Cardiac fibroblast (primary cell): Measurements from ENCODE around the gene GPR107.

Experiments
- DNase-seq, 2 donors: peaks; one replicate each; pipeline versions ENCODE4 v3.0.0 to v3.0.0-alpha.2; 2010; ENCODE audit warnings: low read depth in 2 of 2
- H3K4me3 ChIP-seq, 2 donors: replicated peaks in 1 of 2; 1 replicate in 1 of 2; 2 replicates in 1 of 2; pipeline ENCODE4 v1.5.1; 2011; ENCODE audit warnings: low read depth in 2 of 2, low read length in 2 of 2, mild to moderate bottlenecking in 2 of 2, moderate library complexity in 1 of 2
- TF ChIP-seq, protein P1 (sequence below): IDR thresholded peaks from one replicate; pipeline ENCODE4 v1.5.1; 2011; ENCODE audit warnings: low read depth, mild to moderate bottlenecking, low read length, inconsistent platforms

The GPR107 gene

DNA sequence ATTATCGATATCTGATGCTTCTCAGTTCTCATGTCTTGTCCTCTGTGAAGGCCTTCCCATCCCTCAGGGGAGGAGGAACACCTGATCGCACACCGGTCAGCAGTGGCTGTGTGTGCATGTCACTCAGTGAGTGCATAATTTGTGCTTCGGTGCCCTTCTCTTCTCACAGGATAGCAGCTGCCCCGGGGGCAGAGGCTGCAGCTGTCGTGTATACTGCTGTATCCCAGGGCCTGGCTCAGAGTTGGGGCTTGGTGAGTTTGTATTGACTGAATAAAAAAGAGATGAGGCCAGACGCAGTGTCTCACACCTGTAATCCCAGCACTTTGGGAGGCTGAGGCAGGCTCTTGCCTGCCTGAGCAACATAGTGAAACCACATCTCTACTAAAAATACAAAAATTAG lies 68.8 kb downstream of the GPR107 start:
- TF ChIP-seq, protein P1, sequence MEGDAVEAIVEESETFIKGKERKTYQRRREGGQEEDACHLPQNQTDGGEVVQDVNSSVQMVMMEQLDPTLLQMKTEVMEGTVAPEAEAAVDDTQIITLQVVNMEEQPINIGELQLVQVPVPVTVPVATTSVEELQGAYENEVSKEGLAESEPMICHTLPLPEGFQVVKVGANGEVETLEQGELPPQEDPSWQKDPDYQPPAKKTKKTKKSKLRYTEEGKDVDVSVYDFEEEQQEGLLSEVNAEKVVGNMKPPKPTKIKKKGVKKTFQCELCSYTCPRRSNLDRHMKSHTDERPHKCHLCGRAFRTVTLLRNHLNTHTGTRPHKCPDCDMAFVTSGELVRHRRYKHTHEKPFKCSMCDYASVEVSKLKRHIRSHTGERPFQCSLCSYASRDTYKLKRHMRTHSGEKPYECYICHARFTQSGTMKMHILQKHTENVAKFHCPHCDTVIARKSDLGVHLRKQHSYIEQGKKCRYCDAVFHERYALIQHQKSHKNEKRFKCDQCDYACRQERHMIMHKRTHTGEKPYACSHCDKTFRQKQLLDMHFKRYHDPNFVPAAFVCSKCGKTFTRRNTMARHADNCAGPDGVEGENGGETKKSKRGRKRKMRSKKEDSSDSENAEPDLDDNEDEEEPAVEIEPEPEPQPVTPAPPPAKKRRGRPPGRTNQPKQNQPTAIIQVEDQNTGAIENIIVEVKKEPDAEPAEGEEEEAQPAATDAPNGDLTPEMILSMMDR = no peak
- no peak overlapping the region for H3K4me3 ChIP-seq

DNA sequence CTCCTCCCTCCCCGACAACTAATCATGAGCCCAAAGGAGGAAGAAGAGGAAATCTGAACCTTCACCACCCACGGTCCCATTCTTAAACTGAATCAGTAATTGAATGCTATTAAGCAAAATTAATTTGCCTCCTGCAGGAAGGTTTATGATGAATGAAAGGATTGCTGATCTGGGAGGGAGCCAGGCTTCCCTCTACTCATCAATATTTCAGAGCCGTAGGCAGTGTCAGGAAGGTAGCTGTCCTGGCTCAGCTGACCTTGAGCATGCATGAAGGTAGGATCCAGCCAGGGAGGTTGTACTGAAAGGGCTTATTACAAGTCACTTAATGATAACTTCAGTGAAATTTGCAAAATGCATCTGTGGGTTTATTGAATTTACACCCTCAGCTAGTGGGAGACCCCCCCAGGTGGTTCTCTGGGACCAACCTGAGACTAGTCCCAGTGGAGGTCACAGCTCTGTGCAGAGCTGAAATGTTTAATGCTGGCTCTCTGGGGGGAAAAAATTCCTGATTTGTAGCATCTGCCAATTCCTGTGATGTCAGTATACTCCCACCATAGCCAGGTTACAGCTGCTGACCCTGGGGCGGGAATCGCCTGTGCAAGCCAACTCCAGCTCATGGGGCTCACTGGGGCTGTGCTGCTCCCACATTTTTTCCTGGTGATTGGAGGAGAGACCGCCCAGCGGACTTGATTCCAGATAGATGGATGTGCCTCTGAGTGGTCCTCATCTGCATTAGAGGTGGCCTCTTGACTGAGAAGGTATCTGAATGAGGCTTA lies 70.6 kb downstream of the GPR107 start:
- H3K4me3 ChIP-seq = no peak overlapping the region
- DNase-seq = no peak
- TF ChIP-seq, protein P1 = no peak

More for the DNA sequence above, 68.8 kb downstream of the GPR107 start:
- DNase-seq = no peak

DNA sequence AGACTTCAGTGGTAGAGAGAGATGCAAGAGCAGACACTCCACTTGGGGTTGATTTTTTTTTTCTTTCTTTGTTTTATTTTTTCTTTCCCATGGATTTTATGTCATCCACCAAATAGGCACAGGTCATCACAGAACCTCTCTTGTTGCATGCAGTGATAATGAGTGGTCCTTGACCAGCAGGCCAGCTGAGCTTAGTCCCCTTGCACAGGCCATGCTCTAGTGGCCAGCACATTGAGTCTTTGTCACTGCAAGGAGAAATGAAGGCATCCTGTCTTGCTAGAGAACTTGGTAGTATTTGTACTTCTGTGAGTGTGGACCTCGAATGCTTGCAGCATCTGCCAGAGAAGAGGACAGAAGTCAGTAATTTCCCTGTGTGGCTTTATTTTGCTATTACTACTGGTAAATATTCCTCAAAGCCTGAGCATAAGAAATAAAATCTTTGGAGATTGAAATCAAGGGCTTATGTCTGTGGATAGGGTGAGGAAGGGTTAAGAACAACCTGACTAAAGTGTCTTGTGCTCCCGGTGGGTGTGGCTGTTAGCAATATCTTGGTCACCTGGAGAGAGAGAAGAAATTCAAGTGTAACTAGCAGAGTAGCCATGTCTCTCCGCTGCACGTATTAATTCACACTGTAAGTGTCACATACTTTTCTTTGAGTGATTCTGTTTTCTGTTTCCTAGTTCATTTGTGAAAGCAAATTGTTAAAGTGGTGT lies 73.2 kb downstream of the GPR107 start:
- no peak overlapping the region for H3K4me3 ChIP-seq
- TF ChIP-seq, protein P1 = no peak
- DNase-seq = no peak

DNA sequence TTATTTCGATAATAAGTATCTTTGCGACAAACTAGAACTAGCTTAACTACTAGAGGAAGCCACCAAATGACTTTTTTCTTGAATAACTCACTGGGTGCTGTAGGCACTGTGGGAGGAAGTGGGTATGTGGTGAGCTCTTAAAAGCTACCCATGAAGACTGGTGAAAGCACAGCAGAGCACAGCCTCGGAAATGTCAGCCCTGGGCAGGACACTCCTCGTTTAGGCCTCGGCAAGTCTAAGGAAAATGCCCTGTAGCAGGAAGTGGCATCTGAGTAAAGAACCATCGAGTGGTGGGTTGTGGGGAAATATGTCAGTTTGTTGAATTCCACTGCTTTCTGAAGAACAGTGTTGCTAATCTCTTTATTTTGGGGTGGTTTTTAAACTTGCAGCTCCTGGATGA lies 74.5 kb downstream of the GPR107 start:
- DNase-seq = no peak
- TF ChIP-seq, protein P1 = no peak
- no peak overlapping the region for H3K4me3 ChIP-seq

DNA sequence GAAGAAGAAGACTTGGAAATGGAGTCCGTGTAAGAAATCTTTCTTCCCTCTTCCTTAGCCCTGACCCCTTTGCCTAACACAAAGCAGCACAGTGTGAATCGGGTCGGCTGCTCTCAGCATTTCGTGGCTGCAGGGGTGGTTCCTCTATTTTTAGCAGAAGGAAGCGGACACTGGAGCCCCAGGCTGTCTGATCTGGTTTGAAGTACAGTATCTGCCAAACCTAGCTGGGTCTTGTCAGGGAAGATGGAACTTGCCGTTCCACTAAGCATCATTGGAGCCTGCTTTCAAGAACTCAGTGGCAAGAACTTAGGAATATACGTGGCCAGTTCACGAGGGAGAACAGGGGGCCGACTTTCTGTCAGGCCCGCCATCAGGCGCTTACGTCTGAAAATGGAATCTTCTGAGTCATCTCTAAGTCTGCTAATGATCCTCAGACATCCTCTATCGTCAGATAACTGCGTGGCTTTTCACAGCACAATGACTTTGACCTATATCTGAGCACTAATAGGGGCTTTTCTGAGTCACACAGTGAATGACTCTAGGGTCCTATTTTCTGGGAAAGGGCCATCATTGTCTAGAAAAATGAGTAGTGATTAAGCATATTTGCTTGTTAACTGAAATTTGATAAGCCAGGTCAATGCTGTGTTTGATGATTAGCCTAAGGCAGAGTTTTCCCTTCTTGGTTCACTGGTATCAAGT lies 75.2 kb downstream of the GPR107 start:
- DNase-seq = peak; percentile 84 to 91
- TF ChIP-seq, protein P1 = no peak
- no peak overlapping the region for H3K4me3 ChIP-seq

DNA sequence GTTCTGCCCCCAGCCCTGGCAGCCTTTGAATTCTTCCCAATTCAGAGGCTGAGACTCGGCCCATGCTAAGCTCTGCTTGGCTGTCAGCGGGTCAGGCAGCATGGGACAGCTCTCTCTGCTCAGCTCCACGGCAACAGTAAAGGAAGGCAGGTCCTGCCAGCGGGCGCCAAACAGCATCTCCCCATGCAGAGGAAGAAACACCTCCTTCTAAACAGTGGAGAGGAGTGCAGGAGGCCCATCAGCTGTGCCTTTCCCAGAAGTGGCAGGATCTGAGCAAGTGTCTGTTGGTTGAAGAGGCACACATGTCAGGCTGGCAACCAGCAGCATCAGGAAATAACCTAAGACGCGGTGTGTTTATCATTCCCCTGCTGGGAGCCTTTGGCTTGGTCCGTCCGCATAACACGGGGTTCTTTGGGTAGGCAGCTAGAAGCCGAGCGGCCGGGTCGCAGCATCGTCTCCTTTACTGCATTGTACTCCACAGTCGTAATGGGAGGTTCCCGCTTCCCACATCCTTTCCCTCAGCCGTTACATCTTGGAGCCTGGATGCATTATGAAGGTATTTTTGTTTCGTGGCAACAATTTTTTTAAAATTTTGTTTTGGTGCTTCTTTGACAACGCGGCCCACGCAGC lies 75.8 kb downstream of the GPR107 start:
- DNase-seq = no peak
- TF ChIP-seq, protein P1 = no peak
- H3K4me3 ChIP-seq = no peak overlapping the region
